Right lobe of liver (tissue), 6 donors: Measurements from ENCODE around the gene RELL1. TPM values are rescaled to one million over a fixed set of nuclear protein-coding genes. Genes with fewer than 3 reads are reported as not detected.

Experiments used
- ATAC-seq, 4 donors: fragments of 200-7000 bp; cut with Tn5 transposase; one replicate each; pipeline ENCODE4 v1.9.1; 2020; ENCODE audit warnings: mild to moderate bottlenecking in 4 of 4, moderate library complexity in 4 of 4
- DNase-seq, 3 donors: peaks; one replicate each; pipeline ENCODE4 v3.0.0-alpha.2; 2020
- H3K27ac ChIP-seq, 3 donors: fragments of 200-600 bp; one replicate each; pipeline ENCODE4 v1.8.0; 2022
- H3K27me3 ChIP-seq, 2 donors: fragments of 200-600 bp; one replicate each; pipeline ENCODE4 v1.8.0; 2022
- H3K36me3 ChIP-seq, 4 donors: fragments of 200-600 bp; sonication (generic) in 1 of 4; one replicate each; pipeline versions ENCODE4 v1.5.1 to v1.8.0; 2017 to 2022; ENCODE audit warnings: control low read depth in 1 of 4
- H3K4me1 ChIP-seq, 4 donors: fragments of 200-600 bp; sonication (generic) in 1 of 4; one replicate each; pipeline versions ENCODE4 v1.5.1 to v1.8.0; 2017 to 2022; ENCODE audit warnings: control low read depth in 1 of 4
- H3K4me3 ChIP-seq, 3 donors: fragments of 200-600 bp; one replicate each; pipeline ENCODE4 v1.8.0; 2022
- H3K9me3 ChIP-seq, 4 donors: fragments of 200-600 bp; sonication (generic) in 1 of 4; one replicate each; pipeline versions ENCODE4 v1.5.1 to v1.8.0; 2017 to 2022; ENCODE audit warnings: control low read depth in 1 of 4
- CTCF ChIP-seq, 4 donors: fragments of 200-600 bp in 3 of 4; fragments of 450-650 bp in 1 of 4; IDR thresholded peaks; one replicate each; pipeline versions ENCODE4 v1.5.1 to v1.8.0; 2016 to 2022; ENCODE audit warnings: antibody characterized with exemption in 4 of 4, mild to moderate bottlenecking in 2 of 4
- POLR2A ChIP-seq: fragments of 450-650 bp; IDR thresholded peaks from one replicate; pipeline ENCODE4 v1.6.1; 2017; ENCODE audit warnings: antibody characterized with exemption, mild to moderate bottlenecking
- WGBS: methylation state at CpG from one replicate; pipeline ENCODE4 v1.1.6; 2018; ENCODE audit warnings: low coverage, low lambda C conversion rate; ENCODE audit not compliant: insufficient coverage; ENCODE audit errors: missing lambda C conversion rate; 5-methylcytosine and 5-hydroxymethylcytosine counted together
- intact Hi-C, 2 donors: fragments of 100-400 bp; cut with DNase I; formaldehyde crosslinking; loops; one replicate each; pipeline versions ENCODE4 v1.11.2 to v1.14.1; 2022
- total RNA-seq, 6 experiments: library from RNA; depleted of rRNA in 2 of 6; stranded (reverse); fragments of >200 nt in 2 of 6; fragmentation: NEBNext Ultra II Directional in 3 of 6; extraction: Animal tissue kit (Norgen Biotek cat#: 25700) in 3 of 6; gene quantifications; one replicate each; pipeline versions ENCODE4 v1.1.0 to v1.2.4, GENCODE V29; 2016 to 2023
- donor health status: DM: no; HTN: yes; CAD: no.
- donor health status: DM: no; HTN: no; CAD: no.
- donor health status: DM: no; HTN: no; CAD: no.
- donor health status: DM: no; HTN: yes; CAD: no.
- donor health status: DM: no; HTN: yes; CAD: no.

RELL1 gene
- total RNA-seq, 6 experiments from 2014 or later: 5.7 to 14.6 (median 7.8) TPM

GRCh38 chr4:37690976-37691375 is 4.8 kb upstream of the RELL1 start:
- Histone ChIP-seq H3K36me3 (no peaks in the 10 kb centered on the region), H3K27me3 (no peaks in the 10 kb centered on the region), H3K4me3 (no peak overlapping the region), H3K27ac (no peak overlapping the region), H3K9me3 (no peaks in the 10 kb centered on the region), H3K4me1 (peaks cover 0 to 5% (median 0%) of the 10 kb centered on the region in 4 donors)
- DNase-seq: no peak
- WGBS: 81% methylated on average over 3 of the region's 3 CpGs
- no peak for ATAC-seq
- TF ChIP-seq CTCF (IDR thresholded peaks at IDR 0.05) (no peak), POLR2A (no peak)
- intact Hi-C loops: no loop called here

DNA sequence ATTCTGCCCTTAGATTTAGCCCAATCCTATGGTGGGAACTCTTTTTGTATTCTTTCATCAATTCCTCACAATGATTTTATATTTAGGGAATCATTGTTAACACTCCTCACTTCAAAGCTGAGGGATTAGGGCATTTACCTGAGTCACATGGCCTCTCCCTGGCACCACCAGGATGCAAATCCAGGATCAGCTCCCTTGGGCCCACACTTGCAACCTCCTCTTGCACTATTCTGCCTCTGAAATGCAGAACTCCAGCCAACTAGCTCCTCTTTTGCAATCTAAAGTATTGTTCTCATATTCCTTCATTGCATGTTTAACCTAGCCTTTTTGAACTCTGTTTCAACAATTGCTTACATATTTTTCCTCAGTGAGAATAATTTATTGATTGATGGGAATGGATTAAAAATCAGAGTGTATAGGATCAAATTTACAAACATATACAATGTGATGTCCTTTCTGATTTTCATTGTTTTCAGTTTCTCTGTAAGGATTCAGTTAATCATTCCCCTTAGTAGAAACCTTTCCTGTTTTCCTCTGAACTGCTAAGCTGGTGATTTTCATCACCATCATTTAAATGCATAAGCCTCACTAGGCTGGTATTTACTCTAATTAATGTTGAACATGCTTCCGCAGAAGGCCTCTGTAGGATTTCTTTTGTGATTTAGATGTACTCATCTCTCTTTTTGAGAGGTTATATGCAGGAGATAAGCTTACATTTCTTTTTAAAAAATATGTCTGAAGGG is 3.3 kb upstream of the RELL1 start:
- ATAC-seq (no peak), DNase-seq (no peak)
- intact Hi-C loops: no loop called here
- Histone ChIP-seq H3K36me3 (no peaks in the 10 kb centered on the region), H3K27ac (no peak overlapping the region), H3K4me1 (peaks cover 0 to 14% (median 0%) of the 10 kb centered on the region in 4 donors), H3K4me3 (no peak overlapping the region), H3K9me3 (no peaks in the 10 kb centered on the region), H3K27me3 (no peaks in the 10 kb centered on the region)
- WGBS: 86% methylated on average over 1 of the region's 1 CpG
- TF ChIP-seq CTCF (IDR thresholded peaks at IDR 0.05) (no peak), POLR2A (no peak)

GRCh38 chr4:37687681-37688080 is 1.5 kb upstream of the RELL1 start:
- H3K27me3 ChIP-seq: no peaks in the 10 kb centered on the region
- TF ChIP-seq CTCF (IDR thresholded peaks at IDR 0.05) (no peak), POLR2A (no peak)

DNA sequence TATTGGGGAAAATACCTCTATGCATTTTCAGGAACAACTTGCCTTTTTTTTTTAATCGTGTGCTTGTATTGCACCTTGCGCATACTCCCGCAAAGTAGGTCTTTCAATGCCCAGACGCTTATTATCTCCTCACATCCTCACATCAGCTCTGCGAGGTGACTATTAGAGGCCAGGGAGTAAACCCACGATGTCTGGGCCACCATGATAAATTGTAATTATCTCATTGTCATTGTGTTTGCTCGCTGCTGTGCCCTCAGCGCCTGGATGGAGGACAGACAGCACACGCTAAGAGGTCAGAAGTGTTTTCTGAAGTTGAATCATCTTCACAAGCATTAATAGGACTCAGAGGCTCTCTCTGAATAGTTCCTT is 1.0 kb upstream of the RELL1 start:
- intact Hi-C loops: no loop called here
- no peaks in the 10 kb centered on the region for H3K9me3 ChIP-seq
- no peaks in the 10 kb centered on the region for H3K36me3 ChIP-seq
- ATAC-seq: no peak
- WGBS: 25% methylated on average over 7 of the region's 9 CpGs
- DNase-seq: no peak
- peaks cover 0 to 28% (median 2%) of the 10 kb centered on the region in 4 donors for H3K4me1 ChIP-seq
- TF ChIP-seq CTCF (IDR thresholded peaks at IDR 0.05) (no peak), POLR2A (no peak)
- no peaks in the 10 kb centered on the region for H3K27me3 ChIP-seq
- peak overlapping the region; percentile 55 to 97 (median 67) for H3K4me3 ChIP-seq
- H3K27ac ChIP-seq: peak overlapping the region in 2 of 3 donors; percentile 61 to 72

More at GRCh38 chr4:37687681-37688080, 1.5 kb upstream of the RELL1 start:
- no peaks in the 10 kb centered on the region for H3K36me3 ChIP-seq
- intact Hi-C loops: no loop called here
- peaks cover 0 to 28% (median 1%) of the 10 kb centered on the region in 4 donors for H3K4me1 ChIP-seq
- ATAC-seq: no peak
- no peak for DNase-seq
- no peak overlapping the region for H3K27ac ChIP-seq
- WGBS: 98% methylated on average over 7 of the region's 9 CpGs
- H3K9me3 ChIP-seq: no peaks in the 10 kb centered on the region
- no peak overlapping the region for H3K4me3 ChIP-seq
